Measurements from ENCODE around the gene CHI3L2. TPM values are rescaled to one million over a fixed set of nuclear protein-coding genes. Genes with fewer than 3 reads are reported as not detected.

Gene CHI3L2
- total and polyA plus RNA-seq, 2 experiments from 2014 or later = 0.68 TPM; not detected in 1

DNA sequence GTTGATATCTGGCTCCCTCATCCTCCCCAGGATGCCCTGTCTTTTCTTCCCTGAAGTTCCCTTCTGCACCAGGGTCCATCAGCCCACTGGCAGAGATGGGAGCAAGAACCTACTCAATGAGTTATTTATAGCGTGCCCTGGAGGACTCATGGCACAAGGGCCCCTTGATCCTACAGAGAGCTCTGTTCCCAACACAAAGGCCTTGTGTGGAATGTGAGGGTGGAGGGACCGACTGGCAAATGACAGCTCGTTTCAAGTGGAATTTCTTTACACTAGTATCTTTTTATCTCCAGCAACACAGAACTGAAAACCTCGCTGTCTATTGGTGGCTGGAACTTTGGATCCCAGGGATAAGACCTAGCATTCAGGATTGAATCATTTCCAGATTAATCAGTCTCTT, 22.4 kb downstream of the CHI3L2 start:
- Histone ChIP-seq H3K36me3 (ENCODE audit: insufficient read depth) (no peaks in the 10 kb centered on the region), H3F3A (replicated peaks; ENCODE audit: low read depth) (no peaks in the 10 kb centered on the region), H3K79me2 (replicated peaks; ENCODE audit: insufficient read depth) (no peaks in the 10 kb centered on the region), H3K27ac (ENCODE audit: low read depth) (no peak overlapping the region), H3K4me1 (ENCODE audit: insufficient read depth) (no peaks in the 10 kb centered on the region), H3K27me3 (ENCODE audit: insufficient read depth) (no peaks in the 10 kb centered on the region), H3K9me2 (ENCODE audit: insufficient read depth) (peaks cover 11% of the 10 kb centered on the region), H3K4me3 (no peak overlapping the region), H4K20me1 (replicated peaks; ENCODE audit: insufficient read depth) (no peaks in the 10 kb centered on the region), H2AFZ (peak overlapping the region; percentile 18; the same call in 1 of the 2 replicates), H3K4me2 (no peak overlapping the region)
- DNase-seq (ENCODE audit: low spot score) (no peak), ATAC-seq (no peak; the same call in 2 of the 3 replicates)
- H3K4me1 Mint-ChIP-seq = no peaks in the 10 kb centered on the region
- H3K36me3 Mint-ChIP-seq (ENCODE audit: low read depth) = no peaks in the 10 kb centered on the region
- H3K4me3 Mint-ChIP-seq = no peak overlapping the region
- no peak overlapping the region for H3K27ac Mint-ChIP-seq
- H3K27me3 Mint-ChIP-seq (ENCODE audit: insufficient read depth, low read depth, poor library complexity) = peaks cover 3% of the 10 kb centered on the region
- TF ChIP-seq, protein P1, sequence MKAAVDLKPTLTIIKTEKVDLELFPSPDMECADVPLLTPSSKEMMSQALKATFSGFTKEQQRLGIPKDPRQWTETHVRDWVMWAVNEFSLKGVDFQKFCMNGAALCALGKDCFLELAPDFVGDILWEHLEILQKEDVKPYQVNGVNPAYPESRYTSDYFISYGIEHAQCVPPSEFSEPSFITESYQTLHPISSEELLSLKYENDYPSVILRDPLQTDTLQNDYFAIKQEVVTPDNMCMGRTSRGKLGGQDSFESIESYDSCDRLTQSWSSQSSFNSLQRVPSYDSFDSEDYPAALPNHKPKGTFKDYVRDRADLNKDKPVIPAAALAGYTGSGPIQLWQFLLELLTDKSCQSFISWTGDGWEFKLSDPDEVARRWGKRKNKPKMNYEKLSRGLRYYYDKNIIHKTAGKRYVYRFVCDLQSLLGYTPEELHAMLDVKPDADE (IDR thresholded peaks at IDR 0.05) = no peak
- TF ChIP-seq, protein P2, sequence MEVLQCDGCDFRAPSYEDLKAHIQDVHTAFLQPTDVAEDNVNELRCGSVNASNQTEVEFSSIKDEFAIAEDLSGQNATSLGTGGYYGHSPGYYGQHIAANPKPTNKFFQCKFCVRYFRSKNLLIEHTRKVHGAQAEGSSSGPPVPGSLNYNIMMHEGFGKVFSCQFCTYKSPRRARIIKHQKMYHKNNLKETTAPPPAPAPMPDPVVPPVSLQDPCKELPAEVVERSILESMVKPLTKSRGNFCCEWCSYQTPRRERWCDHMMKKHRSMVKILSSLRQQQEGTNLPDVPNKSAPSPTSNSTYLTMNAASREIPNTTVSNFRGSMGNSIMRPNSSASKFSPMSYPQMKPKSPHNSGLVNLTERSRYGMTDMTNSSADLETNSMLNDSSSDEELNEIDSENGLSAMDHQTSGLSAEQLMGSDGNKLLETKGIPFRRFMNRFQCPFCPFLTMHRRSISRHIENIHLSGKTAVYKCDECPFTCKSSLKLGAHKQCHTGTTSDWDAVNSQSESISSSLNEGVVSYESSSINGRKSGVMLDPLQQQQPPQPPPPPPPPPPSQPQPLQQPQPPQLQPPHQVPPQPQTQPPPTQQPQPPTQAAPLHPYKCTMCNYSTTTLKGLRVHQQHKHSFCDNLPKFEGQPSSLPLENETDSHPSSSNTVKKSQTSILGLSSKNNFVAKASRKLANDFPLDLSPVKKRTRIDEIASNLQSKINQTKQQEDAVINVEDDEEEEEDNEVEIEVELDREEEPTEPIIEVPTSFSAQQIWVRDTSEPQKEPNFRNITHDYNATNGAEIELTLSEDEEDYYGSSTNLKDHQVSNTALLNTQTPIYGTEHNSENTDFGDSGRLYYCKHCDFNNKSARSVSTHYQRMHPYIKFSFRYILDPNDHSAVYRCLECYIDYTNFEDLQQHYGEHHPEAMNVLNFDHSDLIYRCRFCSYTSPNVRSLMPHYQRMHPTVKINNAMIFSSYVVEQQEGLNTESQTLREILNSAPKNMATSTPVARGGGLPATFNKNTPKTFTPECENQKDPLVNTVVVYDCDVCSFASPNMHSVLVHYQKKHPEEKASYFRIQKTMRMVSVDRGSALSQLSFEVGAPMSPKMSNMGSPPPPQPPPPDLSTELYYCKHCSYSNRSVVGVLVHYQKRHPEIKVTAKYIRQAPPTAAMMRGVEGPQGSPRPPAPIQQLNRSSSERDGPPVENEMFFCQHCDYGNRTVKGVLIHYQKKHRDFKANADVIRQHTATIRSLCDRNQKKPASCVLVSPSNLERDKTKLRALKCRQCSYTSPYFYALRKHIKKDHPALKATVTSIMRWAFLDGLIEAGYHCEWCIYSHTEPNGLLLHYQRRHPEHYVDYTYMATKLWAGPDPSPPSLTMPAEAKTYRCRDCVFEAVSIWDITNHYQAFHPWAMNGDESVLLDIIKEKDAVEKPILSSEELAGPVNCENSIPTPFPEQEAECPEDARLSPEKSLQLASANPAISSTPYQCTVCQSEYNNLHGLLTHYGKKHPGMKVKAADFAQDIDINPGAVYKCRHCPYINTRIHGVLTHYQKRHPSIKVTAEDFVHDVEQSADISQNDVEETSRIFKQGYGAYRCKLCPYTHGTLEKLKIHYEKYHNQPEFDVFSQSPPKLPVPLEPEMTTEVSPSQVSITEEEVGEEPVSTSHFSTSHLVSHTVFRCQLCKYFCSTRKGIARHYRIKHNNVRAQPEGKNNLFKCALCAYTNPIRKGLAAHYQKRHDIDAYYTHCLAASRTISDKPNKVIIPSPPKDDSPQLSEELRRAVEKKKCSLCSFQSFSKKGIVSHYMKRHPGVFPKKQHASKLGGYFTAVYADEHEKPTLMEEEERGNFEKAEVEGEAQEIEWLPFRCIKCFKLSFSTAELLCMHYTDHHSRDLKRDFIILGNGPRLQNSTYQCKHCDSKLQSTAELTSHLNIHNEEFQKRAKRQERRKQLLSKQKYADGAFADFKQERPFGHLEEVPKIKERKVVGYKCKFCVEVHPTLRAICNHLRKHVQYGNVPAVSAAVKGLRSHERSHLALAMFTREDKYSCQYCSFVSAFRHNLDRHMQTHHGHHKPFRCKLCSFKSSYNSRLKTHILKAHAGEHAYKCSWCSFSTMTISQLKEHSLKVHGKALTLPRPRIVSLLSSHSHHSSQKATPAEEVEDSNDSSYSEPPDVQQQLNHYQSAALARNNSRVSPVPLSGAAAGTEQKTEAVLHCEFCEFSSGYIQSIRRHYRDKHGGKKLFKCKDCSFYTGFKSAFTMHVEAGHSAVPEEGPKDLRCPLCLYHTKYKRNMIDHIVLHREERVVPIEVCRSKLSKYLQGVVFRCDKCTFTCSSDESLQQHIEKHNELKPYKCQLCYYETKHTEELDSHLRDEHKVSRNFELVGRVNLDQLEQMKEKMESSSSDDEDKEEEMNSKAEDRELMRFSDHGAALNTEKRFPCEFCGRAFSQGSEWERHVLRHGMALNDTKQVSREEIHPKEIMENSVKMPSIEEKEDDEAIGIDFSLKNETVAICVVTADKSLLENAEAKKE (CRISPR knock-in tag; IDR thresholded peaks at IDR 0.05) = no peak
- TF ChIP-seq STAT1 (IDR thresholded peaks at IDR 0.05; ENCODE audit: unreplicated experiment) (no peak), NANOG (IDR thresholded peaks at IDR 0.05; ENCODE audit: borderline replicate concordance) (no peak), POLR2AphosphoS5 (IDR thresholded peaks at IDR 0.05; ENCODE audit: low read depth) (no peak), CREB1 (CRISPR knock-in tag; IDR thresholded peaks at IDR 0.05; ENCODE audit: low read depth) (no peak), EZH2phosphoT487 (IDR thresholded peaks at IDR 0.05; ENCODE audit: unreplicated experiment) (no peak), EZH2 (IDR thresholded peaks at IDR 0.05; ENCODE audit: low read depth, unreplicated experiment) (no peak), ZNF331 (CRISPR knock-in tag; IDR thresholded peaks at IDR 0.05; ENCODE audit: low read depth) (no peak), ZNF114 (CRISPR knock-in tag; IDR thresholded peaks at IDR 0.05) (no peak), JUNB (IDR thresholded peaks at IDR 0.05; ENCODE audit: unreplicated experiment) (no peak)
- TF ChIP-seq, protein P3, sequence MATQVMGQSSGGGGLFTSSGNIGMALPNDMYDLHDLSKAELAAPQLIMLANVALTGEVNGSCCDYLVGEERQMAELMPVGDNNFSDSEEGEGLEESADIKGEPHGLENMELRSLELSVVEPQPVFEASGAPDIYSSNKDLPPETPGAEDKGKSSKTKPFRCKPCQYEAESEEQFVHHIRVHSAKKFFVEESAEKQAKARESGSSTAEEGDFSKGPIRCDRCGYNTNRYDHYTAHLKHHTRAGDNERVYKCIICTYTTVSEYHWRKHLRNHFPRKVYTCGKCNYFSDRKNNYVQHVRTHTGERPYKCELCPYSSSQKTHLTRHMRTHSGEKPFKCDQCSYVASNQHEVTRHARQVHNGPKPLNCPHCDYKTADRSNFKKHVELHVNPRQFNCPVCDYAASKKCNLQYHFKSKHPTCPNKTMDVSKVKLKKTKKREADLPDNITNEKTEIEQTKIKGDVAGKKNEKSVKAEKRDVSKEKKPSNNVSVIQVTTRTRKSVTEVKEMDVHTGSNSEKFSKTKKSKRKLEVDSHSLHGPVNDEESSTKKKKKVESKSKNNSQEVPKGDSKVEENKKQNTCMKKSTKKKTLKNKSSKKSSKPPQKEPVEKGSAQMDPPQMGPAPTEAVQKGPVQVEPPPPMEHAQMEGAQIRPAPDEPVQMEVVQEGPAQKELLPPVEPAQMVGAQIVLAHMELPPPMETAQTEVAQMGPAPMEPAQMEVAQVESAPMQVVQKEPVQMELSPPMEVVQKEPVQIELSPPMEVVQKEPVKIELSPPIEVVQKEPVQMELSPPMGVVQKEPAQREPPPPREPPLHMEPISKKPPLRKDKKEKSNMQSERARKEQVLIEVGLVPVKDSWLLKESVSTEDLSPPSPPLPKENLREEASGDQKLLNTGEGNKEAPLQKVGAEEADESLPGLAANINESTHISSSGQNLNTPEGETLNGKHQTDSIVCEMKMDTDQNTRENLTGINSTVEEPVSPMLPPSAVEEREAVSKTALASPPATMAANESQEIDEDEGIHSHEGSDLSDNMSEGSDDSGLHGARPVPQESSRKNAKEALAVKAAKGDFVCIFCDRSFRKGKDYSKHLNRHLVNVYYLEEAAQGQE (IDR thresholded peaks at IDR 0.05; ENCODE audit: unreplicated experiment) = no peak
- TF ChIP-seq, protein P4, sequence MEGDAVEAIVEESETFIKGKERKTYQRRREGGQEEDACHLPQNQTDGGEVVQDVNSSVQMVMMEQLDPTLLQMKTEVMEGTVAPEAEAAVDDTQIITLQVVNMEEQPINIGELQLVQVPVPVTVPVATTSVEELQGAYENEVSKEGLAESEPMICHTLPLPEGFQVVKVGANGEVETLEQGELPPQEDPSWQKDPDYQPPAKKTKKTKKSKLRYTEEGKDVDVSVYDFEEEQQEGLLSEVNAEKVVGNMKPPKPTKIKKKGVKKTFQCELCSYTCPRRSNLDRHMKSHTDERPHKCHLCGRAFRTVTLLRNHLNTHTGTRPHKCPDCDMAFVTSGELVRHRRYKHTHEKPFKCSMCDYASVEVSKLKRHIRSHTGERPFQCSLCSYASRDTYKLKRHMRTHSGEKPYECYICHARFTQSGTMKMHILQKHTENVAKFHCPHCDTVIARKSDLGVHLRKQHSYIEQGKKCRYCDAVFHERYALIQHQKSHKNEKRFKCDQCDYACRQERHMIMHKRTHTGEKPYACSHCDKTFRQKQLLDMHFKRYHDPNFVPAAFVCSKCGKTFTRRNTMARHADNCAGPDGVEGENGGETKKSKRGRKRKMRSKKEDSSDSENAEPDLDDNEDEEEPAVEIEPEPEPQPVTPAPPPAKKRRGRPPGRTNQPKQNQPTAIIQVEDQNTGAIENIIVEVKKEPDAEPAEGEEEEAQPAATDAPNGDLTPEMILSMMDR (conservative IDR thresholded peaks at IDR 0.05; ENCODE audit: low read depth in 2 of 2) = no peak
- no peaks in the 10 kb centered on the region; the same call in 2 of the 3 replicates for H3K9me3 Mint-ChIP-seq

Data from GM23338 (cell line).